ENCODE data around the gene KLF9.

Gene KLF9

DNA sequence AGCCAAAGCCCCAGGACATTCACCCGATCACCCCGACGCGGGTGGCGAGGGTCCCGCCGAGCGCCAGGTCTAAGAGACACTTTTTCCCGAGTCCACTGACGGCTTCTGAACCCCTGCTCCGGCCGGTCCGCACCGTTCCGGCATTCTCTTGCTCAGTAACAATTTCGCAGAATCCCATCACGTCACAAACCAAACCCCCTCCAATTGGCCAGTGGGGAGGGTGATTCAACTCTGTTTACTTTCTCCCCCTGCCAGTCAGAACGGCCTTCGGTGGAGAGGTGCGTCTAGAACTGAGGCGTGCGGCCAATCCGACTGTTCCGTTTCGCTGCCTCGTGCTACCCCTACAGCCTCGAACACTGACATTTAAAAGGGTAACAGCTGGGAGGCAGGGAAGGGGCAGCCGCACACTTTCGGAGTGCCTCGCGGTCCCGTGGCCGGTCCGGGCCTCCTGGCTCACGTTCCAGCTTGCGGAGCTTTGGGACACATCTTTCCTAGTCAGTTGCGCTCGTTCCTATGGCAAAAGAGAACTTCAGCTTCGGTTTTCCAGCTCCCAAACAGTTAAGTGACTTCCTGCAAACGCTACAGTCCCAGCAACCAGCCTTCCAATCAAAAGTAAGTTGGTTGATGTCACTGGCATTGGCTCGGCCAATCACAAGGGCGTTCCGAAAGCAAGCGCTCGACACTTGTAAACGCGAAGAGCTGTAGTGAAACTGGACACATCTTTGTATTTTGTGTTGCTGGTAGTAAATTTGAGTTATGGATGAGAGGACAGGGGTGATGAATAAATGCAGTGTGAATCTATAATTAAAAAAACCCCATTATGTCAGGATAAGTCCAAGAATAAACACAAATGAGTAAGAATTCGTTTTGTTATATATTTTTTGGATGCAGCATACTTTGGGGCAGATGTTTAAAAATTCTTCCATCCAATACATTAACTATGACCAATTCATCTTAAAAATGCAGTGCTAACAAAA is at the start of gene KLF9:
KLF9 (minus strand) TSS at position 859 of the 977 bp plus-strand sequence. CDS start 1,294 bp downstream, outside the sequence.
- peak; percentile 69 to 82 for DNase-seq (ENCODE audit: low read depth in 2 of 2)

DNA sequence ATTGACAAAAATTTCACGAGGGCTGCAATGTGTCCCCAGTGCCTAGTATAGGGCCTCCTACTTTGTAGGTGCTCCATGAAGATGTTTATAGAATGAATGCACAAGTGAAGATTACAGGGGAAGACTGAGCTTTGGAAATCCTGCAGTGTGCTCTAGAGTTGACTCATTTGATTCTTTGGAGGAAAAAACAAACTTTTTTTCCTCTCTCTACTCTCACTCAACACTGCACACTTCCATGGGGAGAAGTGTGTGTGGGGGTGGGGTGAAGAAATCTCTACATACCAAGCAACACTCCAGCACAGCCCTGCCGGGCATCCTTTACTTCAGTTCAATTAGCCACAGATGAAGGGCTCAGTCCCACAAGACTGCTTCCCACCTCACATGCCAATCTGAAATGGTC is 49.4 kb upstream of the KLF9 start:
- DNase-seq (ENCODE audit: low read depth in 2 of 2), result no peak

DNA sequence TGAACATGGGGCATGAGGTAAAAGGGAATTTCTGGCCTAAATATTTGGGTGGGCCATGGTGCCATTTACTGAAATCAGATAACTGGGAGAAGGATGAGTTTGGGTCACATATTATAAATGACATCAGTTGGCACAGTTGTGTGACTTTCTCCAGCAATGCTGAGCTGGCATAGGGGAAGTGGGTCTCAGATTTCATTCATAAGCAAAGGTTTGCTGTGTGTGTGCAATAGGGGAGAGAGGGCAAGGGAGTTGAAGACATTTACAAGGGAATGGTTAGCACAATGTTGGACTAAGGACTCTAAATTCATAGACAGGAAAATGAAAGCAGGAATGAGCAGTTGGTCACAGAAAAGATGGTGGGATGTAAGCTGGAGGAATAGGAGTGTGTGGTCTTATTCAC is 47.8 kb upstream of the KLF9 start:
- DNase-seq (ENCODE audit: low read depth in 2 of 2), result no peak

DNA sequence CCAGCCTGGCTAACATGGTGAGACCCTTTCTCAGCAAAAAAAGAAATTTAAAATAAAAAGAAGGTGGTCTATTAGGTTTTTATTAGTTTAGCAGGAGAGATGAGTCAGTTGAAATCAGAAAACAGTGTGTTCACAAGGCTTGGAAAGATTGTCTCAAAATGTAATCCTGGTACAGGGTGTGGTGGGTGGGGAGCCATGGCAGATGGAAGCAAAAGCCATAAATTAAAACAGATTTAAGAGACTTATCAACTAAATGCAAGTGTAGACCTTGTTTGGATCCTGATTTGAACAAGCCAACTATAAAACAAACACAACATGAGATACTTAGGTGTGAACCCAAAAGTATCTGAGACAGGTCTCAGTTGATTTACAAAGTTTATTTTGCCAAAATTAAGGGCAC is 42.8 kb upstream of the KLF9 start:
- no peak for DNase-seq (ENCODE audit: low read depth in 2 of 2)

DNA sequence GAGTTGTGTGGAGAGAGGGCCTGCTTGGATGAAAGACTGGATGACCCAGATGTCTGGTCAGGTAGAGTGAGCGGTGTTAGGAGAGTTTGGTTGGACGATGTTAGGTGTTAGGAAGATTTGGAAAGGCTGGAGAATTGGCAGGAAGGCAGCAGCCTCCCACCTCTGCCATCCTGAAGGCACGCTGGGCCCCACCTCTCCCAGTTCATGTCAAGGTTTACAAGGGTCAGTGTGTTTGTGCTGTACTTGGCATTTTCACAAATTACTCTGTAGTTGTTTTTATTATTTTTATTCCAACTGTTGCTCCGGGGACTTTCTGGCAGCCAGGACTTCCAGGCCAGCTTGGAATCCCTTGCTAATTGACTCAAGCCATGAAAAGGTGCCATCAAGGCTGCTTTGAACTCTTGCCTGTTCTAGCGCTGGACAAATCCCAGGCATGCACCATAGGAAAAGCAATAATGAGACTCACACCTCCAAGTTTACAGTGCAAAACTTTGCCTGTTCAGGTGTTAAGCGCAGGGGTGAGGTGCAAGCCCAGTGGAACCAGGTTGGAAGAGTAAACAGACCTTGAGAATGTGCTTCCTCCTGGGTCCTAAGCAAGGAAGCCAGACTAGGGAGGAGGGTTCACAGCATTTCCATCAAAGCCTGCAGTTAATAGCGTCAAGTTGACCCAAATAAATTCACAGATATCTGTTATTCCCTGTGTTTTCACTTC is 41.7 kb upstream of the KLF9 start:
- no peak for DNase-seq (ENCODE audit: low read depth in 2 of 2)

DNA sequence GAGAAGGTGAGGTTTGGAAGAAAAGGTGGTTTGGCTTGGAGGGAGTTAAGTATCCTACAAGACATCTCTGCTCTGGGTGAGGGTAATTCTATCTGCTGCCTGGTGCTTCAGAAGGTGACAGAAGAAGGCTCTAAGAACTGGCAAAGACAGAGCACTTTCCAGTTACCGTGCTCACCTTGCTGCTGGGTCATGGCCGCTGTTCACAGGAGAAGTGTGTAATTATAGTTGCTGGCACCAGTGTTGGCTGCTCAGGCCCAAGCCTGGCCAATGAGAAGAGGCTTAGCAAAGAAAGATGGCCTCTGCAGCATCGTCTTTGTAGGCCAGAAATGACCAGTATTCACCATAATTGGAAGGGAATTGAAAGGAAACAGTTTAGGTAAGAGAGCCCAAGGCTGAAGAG is 37.9 kb upstream of the KLF9 start:
- DNase-seq (ENCODE audit: low read depth in 2 of 2), result no peak

DNA sequence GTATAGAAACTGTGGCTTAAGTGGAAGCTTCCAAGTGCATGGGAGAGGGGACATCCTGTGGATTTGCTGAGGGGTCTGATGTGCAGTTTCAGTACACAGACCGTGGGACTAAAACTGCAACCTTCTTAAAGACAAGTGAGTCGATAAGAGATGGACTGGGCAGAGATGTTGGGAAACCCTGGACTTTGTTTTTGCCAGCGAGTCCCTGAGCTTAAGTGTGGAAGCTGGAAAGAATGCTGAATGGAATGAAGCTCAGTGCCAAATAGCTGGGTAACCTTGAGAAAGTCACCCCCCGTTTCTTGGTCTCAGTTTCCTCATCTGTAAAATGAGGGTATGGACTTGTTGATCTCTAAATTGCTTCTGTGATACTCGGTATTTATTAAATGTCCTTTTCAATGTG is 37.3 kb upstream of the KLF9 start:
- DNase-seq (ENCODE audit: low read depth in 2 of 2), result no peak

DNA sequence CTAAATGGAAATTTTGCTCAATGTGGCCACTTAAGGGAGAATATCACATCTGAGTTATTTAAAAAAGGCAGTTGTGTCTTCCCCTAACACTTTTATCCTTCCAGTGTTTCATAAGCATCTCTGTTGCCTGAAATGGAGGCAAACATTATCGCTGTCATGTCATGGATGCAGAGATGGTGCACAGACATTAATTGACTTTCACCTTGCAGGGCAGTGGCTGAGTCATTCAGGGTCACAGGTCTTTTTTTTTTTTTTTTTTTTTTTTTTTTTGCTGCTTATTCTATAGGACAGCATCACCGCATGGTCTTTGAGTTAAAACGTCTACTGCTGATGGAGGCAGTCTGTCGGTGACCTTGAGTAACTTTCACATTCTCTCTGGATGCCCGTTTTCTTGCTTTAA is 36.3 kb upstream of the KLF9 start:
- no peak for DNase-seq (ENCODE audit: low read depth in 2 of 2)

DNA sequence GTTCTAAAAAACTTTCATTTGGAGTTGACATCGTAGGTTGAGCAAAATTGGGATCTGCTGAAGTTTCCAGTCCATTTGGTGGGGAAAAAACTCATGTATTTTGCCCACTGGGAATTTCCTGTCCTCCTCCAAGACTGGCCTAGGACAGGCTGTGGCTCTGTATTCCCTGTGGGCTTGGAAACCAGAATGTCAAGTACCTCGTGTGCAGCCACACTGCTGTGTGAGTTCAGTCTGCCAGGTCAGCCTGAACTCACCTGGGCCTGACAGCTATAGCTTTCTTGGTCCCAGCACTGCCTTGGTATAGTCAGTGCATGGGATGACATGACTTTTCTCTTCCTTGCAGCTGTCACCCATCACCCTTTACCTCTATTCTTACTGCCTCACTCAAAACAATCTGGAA is 35.0 kb upstream of the KLF9 start:
- no peak for DNase-seq (ENCODE audit: low read depth in 2 of 2)

DNA sequence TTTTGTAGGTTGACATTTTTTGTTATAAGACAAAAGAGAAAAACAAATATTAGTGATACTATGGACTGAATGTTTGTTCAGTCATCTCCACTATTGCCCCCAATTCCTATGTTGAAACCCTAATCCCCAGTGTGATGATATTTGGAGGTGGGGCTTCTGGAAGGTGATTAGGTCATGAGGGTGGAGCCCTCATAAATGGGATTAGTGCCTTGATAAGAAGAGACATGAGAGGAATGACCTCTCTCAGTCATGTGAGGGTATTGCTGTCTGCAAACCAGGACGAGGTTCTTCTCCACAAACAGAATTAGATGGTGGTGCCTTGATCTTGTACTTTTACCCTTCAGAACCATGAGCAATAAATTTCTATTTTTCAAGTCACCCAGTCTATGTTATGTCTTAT is 34.5 kb upstream of the KLF9 start:
- DNase-seq (ENCODE audit: low read depth in 2 of 2), result no peak

DNA sequence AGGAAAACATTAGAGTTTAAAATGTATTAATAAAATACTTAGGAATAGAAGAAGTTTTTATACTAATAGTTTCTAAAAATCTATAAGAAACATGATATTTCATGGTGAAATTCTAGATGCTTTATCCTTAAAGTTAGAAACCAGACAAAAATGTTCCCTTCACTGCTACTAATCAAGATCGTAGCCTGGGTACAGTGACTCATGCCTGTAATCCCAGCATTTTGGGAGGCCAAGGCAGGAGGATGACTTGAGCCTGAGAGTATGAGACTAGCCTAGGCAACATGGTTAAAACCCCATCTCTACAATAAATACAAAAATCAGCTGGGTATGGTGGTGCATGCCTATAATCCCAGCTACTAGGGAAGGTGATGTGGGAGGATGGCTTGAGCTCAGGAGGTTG is 30.4 kb upstream of the KLF9 start:
- DNase-seq (ENCODE audit: low read depth in 2 of 2), result no peak

DNA sequence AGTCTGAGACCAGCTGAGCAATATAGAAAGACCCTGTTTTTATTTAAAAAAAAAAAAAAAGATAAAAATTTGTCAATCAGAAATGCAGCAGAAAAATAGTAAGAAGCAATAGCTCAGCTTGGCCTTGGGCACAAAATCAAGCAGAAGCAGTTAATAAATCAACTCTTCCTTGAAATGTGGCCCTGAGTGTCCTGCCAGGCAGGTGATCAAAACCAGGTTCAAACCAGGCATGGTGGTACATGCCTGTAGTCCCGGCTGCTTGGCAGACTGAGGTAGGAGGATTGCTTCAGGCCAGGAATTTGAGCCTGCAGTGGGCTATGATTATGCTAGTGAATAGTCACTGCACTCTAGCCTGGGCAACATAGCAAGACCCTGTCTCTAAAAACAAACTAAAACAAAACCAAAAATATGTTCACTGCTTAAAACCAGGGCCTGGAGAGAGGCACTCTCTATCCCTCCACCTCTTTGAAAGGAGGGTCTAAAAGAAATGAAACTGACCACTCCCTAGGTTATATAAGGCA is 27.9 kb upstream of the KLF9 start:
- DNase-seq (ENCODE audit: low read depth in 2 of 2), result no peak

DNA sequence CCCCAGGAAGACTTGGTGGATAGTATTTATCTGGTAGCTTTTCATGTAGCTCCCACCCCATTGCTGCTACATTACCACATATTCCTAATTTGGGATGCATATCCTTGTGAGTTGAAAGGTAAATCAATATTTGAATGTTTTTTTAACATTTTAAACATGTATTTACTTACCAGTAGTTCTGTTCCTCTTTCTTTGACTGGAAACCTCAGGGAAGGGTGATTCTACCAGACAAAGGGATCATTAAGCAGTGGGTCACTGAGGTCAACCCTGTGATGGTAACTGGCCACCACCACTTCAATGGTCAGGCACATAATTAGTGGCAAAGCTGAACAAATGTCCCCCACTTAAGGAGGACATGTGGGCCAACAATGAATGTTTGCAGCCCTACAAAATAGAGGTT is 27.2 kb upstream of the KLF9 start:
- DNase-seq (ENCODE audit: low read depth in 2 of 2), result no peak

DNA sequence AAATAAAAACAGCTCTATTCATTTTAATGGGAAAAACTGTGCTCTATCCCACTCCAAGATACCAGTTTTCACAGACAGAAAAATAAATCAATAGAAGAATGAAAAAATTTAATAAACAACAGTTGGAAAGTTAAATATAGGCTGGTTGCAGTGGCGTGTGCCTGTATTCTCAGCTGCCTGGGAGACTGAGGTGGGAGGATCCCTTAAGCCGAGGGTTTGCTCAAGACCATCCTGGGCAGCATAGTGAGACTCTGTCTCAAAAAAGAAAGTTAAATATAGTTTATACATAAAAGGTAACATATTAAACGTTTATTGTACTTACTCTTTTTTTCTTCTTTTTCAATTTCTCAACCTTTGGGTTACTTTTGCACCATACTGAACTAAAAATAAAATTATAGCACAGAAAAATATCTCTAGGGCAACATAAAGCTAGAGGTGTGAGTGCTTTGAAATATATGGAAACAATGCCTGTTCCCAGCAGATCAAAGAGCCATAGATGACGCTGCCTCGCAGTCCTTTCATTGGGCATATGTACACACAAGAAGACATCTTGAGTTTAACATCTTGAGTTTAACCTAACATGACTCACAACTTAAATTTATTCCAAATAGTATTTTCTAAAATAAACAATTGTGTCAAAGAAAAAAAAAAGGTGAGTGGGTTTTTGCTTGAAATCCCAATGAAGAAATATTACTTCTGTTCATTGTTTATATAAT is 25.7 kb upstream of the KLF9 start:
- DNase-seq (ENCODE audit: low read depth in 2 of 2), result no peak

DNA sequence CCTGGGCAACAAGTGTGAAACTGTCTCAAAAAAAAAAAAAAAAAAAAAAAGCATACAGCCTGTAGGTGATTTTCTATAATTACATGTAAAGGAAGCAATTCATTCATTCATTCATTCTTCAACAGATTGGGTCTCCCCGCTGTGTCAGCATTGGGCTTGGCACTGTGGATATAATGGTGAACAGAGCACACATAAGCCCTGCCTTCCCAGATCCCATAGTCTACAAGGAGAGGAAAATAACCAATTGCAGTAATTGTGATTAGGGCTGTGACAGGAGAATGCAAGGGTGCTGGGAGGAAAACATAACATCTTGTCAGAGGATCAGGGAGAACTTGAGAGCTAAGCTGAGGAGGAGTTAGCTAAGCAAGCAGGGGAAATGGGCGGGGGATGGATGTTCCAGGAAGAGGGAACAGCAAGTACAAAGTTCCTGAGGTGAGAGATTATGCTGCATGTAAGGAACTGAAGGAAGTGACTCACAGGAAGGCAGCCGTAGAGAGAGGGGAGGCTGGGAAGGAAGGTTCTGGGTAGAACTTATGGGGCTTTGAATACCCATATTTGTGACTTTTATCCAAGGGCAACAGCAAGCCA is 24.0 kb upstream of the KLF9 start:
- DNase-seq (ENCODE audit: low read depth in 2 of 2), result no peak

DNA sequence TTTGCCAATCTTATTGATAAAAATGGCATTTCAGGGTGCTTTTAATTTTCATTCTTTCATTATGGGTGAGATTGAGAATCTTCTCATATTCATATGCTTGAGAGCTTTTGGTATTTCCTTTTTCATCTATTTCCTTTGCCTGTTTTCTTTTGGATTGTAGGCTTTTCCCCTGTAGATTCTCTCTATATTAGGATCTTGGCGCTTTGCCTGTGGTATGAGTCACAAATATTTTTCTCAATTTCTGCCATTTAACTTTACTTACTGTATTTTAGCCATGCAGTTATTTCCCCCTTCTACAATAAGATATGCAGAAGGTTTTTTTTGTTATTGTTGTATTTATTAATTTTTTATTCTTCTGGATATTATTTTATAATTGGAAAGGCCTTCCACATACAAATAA is 21.5 kb upstream of the KLF9 start:
- DNase-seq (ENCODE audit: low read depth in 2 of 2), result no peak

DNA sequence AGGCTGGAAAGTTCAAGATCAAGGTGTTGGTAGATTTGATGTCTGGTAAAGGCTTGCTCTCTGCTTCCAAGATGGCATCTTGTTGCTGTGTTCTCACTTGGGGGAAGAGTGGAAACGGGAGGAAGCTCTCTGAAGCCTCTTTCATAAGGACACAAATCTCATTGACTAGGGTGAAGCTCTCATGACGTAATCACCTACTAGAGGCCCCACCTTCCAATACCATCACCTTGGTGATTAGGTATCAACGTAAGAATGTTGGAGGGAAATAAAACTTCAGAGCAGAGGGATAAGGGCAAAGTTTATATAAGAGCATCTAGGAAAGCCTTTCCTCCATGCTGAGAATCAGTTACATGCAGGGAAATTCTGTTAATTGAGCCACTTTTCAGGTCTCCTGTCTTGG is 15.4 kb upstream of the KLF9 start:
- no peak for DNase-seq (ENCODE audit: low read depth in 2 of 2)

DNA sequence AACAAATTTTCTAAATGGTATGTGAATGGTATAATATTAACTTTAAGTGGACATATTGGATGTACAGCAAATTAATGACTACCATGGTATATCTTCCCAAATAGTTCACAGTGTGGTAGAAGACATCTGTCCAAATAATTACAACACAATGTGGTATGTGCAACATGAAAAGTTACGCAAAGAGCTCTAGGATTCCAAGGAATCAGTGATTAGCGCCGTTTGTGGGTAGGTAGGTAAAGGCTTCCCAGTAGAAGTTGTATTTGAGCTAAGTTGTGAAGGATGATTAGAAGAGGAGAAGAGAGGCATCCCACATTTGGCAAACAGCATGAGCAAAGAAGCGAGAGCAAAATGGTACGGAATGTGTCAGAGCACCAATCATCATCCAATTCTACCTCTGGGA is 14.3 kb upstream of the KLF9 start:
- no peak for DNase-seq (ENCODE audit: low read depth in 2 of 2)

DNA sequence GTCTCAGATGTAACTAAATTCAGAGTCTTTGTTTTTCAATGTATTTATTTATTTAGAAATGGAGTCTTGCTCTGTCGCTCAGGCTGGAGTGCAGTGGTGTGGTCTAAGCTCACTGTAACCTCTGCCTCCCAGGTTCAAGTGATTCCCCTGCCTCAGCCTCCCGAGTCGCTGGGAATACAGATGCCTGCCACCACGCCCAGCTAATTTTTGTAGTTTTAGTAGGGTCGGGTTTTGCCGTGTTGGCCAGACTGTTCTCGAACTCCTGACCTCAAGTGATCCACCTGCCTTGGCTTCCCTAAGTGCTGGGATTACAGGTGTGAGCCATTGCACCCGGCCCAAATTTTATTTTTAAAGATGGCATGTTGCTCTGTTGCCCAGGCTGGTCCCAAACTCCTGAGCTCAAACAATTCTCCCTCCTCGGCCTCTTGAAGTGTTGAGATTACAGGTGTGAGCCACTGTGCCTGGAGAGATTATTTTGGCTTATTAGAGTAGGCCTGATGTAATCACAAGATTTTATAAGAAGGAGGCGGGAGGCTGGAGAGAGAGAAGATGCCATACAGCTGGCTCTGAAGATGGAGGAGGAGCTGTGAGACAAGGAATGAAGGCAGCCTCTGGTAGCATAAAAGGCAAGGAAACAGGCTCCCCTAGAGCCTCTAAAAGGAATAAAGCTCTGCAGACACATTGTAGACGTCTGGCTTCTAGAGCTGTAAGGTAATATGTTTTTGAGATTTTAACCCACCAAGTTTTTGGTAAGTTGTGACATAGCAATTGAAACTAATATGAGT is 12.9 kb upstream of the KLF9 start:
- DNase-seq (ENCODE audit: low read depth in 2 of 2), result no peak

DNA sequence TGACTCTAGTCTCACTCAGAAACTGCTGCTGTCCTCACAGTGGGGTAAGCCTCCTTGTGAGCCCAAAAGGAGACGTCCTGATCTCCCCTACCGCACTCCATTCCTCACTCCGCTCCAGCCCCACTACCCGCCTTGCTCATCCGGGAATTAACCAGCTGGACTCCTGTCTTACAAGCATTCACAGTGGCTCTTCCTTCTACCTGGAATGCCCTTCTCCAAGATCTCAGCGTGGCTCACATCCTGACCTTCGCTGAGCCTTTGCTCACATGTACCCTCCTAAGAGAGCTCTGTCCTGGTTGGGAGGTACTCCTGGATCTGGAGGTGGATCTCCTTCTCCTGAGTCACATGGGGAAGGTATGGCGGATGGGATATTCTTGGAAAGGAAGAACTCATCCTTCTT is 10.7 kb upstream of the KLF9 start:
- no peak for DNase-seq (ENCODE audit: low read depth in 2 of 2)

Data from activated CD4-positive, alpha-beta T cell treated with anti-CD3 and anti-CD28 coated beads for 24 hours (primary cell).